Neural progenitor cell (in vitro differentiated cells): ENCODE results near the gene CCDC152. TPM values are rescaled to one million over a fixed set of nuclear protein-coding genes. Genes with fewer than 3 reads are reported as not detected.
"Not testable (repeated sequence)": the region's sequence is repeated elsewhere in the genome, so short reads cannot be mapped to it uniquely, and the experiment has no call there.

ENCODE experiments used
- DNase-seq: peaks from one replicate; pipeline ENCODE4 v3.0.0-alpha.2; 2016; ENCODE audit warnings: low spot score
- H2AFZ ChIP-seq: fragments of 200-600 bp; sonication (generic); replicated peaks from 2 replicates; pipeline ENCODE4 v1.6.1; 2016; ENCODE audit warnings: antibody characterized with exemption
- H3F3A ChIP-seq: fragments of 200-600 bp; sonication (generic); 2 replicates; pipeline ENCODE4 v1.6.1; 2016; ENCODE audit warnings: antibody characterized with exemption, low read depth
- H3K27ac ChIP-seq: fragments of 200-600 bp; sonication (generic); 2 replicates; pipeline ENCODE4 v1.5.1; 2016; ENCODE audit warnings: mild to moderate bottlenecking
- H3K27me3 ChIP-seq: fragments of 200-600 bp; sonication (generic); 2 replicates; pipeline ENCODE4 v1.6.1; 2016; ENCODE audit warnings: mild to moderate bottlenecking, moderate library complexity
- H3K36me3 ChIP-seq: fragments of 200-600 bp; sonication (generic); 2 replicates; pipeline ENCODE4 v1.5.1; 2016
- H3K4me1 ChIP-seq: fragments of 200-600 bp; sonication (generic); 2 replicates; pipeline ENCODE4 v1.6.1; 2016; ENCODE audit warnings: mixed run types
- H3K4me2 ChIP-seq: fragments of 200-600 bp; sonication (generic); 2 replicates; pipeline ENCODE4 v1.6.1; 2016
- H3K4me3 ChIP-seq: fragments of 200-600 bp; sonication (generic); 2 replicates; pipeline ENCODE4 v1.5.1; 2016
- H3K79me2 ChIP-seq: fragments of 200-600 bp; sonication (generic); 2 replicates; pipeline ENCODE4 v1.6.1; 2016; ENCODE audit warnings: low read depth
- H3K9ac ChIP-seq: fragments of 200-600 bp; sonication (generic); 2 replicates; pipeline ENCODE4 v1.6.1; 2016
- H3K9me3 ChIP-seq: fragments of 200-600 bp; sonication (generic); 2 replicates; pipeline ENCODE4 v1.5.1; 2016; ENCODE audit warnings: low read depth
- H4K20me1 ChIP-seq: fragments of 200-600 bp; sonication (generic); 2 replicates; pipeline ENCODE4 v1.6.1; 2016; ENCODE audit warnings: low read depth
- H3K27ac Mint-ChIP-seq: 3 replicates; pipeline ENCODE4 v1.8.0; 2021; ENCODE audit warnings: mixed read lengths
- H3K27me3 Mint-ChIP-seq: 2 replicates; pipeline ENCODE4 v1.8.0; 2022; ENCODE audit warnings: low read depth, mild to moderate bottlenecking, inconsistent platforms, moderate library complexity, mixed read lengths; ENCODE audit not compliant: insufficient read depth
- H3K36me3 Mint-ChIP-seq: 3 replicates; pipeline ENCODE4 v1.8.0; 2021; ENCODE audit warnings: mixed read lengths
- H3K4me1 Mint-ChIP-seq: 3 replicates; pipeline ENCODE4 v1.8.0; 2021; ENCODE audit warnings: mixed read lengths
- H3K4me3 Mint-ChIP-seq: 3 replicates; pipeline ENCODE4 v1.8.0; 2021; ENCODE audit warnings: mild to moderate bottlenecking, moderate library complexity, mixed read lengths
- H3K9me3 Mint-ChIP-seq: 3 replicates; pipeline ENCODE4 v1.8.0; 2020; ENCODE audit warnings: mixed read lengths
- EZH2 ChIP-seq: fragments of 200-600 bp; sonication (generic); IDR thresholded peaks from 2 replicates; pipeline ENCODE4 v1.6.1; 2017; ENCODE audit warnings: antibody characterized with exemption, mild to moderate bottlenecking, moderate library complexity
- EZH2phosphoT487 ChIP-seq: fragments of 200-600 bp; sonication (generic); IDR thresholded peaks from 2 replicates; pipeline ENCODE4 v1.6.1; 2017; ENCODE audit warnings: antibody characterized with exemption
- total RNA-seq: library from RNA; depleted of rRNA; stranded (reverse); fragments of >200 nt; gene quantifications from 2 replicates; pipeline ENCODE4 v1.2.3, GENCODE V29; 2015; ENCODE audit warnings: low replicate concordance
- TF ChIP-seq, protein P1 (sequence below): fragments of 200-600 bp; sonication (generic); IDR thresholded peaks from 2 replicates; pipeline ENCODE4 v1.5.1; 2017; ENCODE audit warnings: antibody characterized with exemption, mild to moderate bottlenecking

Gene CCDC152
- total RNA-seq, 1 donor from 2014 or later, result 23.9 TPM

DNA sequence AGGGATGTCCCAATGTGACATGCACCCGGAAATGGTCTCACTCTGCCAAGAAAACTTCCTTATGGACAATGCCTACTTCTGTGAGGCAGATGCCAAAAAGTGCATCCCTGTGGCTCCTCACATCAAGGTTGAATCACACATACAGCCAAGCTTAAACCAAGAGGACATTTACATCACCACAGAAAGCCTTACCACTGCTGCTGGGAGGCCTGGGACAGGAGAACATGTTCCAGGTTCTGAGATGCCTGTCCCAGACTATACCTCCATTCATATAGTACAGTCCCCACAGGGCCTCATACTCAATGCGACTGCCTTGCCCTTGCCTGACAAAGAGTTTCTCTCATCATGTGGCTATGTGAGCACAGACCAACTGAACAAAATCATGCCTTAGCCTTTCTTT is 37.6 kb upstream of the CCDC152 start:
- TF ChIP-seq EZH2, result no peak
- TF ChIP-seq EZH2phosphoT487, result no peak
- TF ChIP-seq, protein P1, sequence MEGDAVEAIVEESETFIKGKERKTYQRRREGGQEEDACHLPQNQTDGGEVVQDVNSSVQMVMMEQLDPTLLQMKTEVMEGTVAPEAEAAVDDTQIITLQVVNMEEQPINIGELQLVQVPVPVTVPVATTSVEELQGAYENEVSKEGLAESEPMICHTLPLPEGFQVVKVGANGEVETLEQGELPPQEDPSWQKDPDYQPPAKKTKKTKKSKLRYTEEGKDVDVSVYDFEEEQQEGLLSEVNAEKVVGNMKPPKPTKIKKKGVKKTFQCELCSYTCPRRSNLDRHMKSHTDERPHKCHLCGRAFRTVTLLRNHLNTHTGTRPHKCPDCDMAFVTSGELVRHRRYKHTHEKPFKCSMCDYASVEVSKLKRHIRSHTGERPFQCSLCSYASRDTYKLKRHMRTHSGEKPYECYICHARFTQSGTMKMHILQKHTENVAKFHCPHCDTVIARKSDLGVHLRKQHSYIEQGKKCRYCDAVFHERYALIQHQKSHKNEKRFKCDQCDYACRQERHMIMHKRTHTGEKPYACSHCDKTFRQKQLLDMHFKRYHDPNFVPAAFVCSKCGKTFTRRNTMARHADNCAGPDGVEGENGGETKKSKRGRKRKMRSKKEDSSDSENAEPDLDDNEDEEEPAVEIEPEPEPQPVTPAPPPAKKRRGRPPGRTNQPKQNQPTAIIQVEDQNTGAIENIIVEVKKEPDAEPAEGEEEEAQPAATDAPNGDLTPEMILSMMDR, result no peak
- H3K9me3 Mint-ChIP-seq, result no peaks in the 10 kb centered on the region
- no peak overlapping the region for H3K27ac Mint-ChIP-seq
- H3K36me3 ChIP-seq, result no peaks in the 10 kb centered on the region
- H3K27me3 ChIP-seq, result no peaks in the 10 kb centered on the region
- no peak overlapping the region for H3K9ac ChIP-seq
- no peaks in the 10 kb centered on the region for H3K36me3 Mint-ChIP-seq
- H3K4me1 ChIP-seq, result no peaks in the 10 kb centered on the region
- no peak overlapping the region for H3K4me3 ChIP-seq
- no peaks in the 10 kb centered on the region for H3K27me3 Mint-ChIP-seq
- no peaks in the 10 kb centered on the region for H3K79me2 ChIP-seq
- H3K4me1 Mint-ChIP-seq, result no peaks in the 10 kb centered on the region
- no peaks in the 10 kb centered on the region for H4K20me1 ChIP-seq
- H3K27ac ChIP-seq, result no peak overlapping the region
- no peaks in the 10 kb centered on the region for H3F3A ChIP-seq
- H3K9me3 ChIP-seq, result no peaks in the 10 kb centered on the region
- no peak for DNase-seq
- no peak overlapping the region for H3K4me2 ChIP-seq
- H3K4me3 Mint-ChIP-seq, result no peak overlapping the region
- H2AFZ ChIP-seq, result no peak overlapping the region

- Mint-ChIP-seq H3K4me1 (no peaks in the 10 kb centered on the region), H3K36me3 (no peaks in the 10 kb centered on the region), H3K9me3 (no peaks in the 10 kb centered on the region), H3K27ac (no peak overlapping the region), H3K4me3 (no peak overlapping the region), H3K27me3 (no peaks in the 10 kb centered on the region)
- Histone ChIP-seq H3K4me1 (no peaks in the 10 kb centered on the region), H4K20me1 (no peaks in the 10 kb centered on the region), H3K79me2 (no peaks in the 10 kb centered on the region), H3K27me3 (no peaks in the 10 kb centered on the region), H3K27ac (no peak overlapping the region), H3F3A (no peaks in the 10 kb centered on the region), H3K9me3 (no peaks in the 10 kb centered on the region), H3K36me3 (no peaks in the 10 kb centered on the region), H2AFZ (no peak overlapping the region), H3K9ac (no peak overlapping the region), H3K4me3 (no peak overlapping the region), H3K4me2 (no peak overlapping the region)
- no peak for DNase-seq
- TF ChIP-seq, protein P1, result no peak
- no peak for TF ChIP-seq EZH2phosphoT487
- no peak for TF ChIP-seq EZH2
These were observed 36.4 kb upstream of the CCDC152 start for GRCh38 chr5:42720251-42720650.

- no peak overlapping the region for H3K4me3 ChIP-seq
- Mint-ChIP-seq H3K27ac (no peak overlapping the region), H3K27me3 (no peaks in the 10 kb centered on the region), H3K36me3 (no peaks in the 10 kb centered on the region), H3K4me1 (no peaks in the 10 kb centered on the region), H3K9me3 (no peaks in the 10 kb centered on the region), H3K4me3 (no peak overlapping the region)
- no peak overlapping the region for H3K27ac ChIP-seq
- H4K20me1 ChIP-seq, result no peaks in the 10 kb centered on the region
- no peaks in the 10 kb centered on the region for H3K79me2 ChIP-seq
- H3K4me2 ChIP-seq, result no peak overlapping the region
- H3K27me3 ChIP-seq, result no peaks in the 10 kb centered on the region
- no peak for DNase-seq
- no peaks in the 10 kb centered on the region for H3K36me3 ChIP-seq
- no peaks in the 10 kb centered on the region for H3K4me1 ChIP-seq
- no peaks in the 10 kb centered on the region for H3K9me3 ChIP-seq
- H2AFZ ChIP-seq, result no peak overlapping the region
- no peak overlapping the region for H3K9ac ChIP-seq
- no peaks in the 10 kb centered on the region for H3F3A ChIP-seq
- TF ChIP-seq EZH2phosphoT487, result no peak
- no peak for TF ChIP-seq EZH2
- TF ChIP-seq, protein P1, result no peak
These were observed 35.1 kb upstream of the CCDC152 start for GRCh38 chr5:42721484-42721883.

DNA sequence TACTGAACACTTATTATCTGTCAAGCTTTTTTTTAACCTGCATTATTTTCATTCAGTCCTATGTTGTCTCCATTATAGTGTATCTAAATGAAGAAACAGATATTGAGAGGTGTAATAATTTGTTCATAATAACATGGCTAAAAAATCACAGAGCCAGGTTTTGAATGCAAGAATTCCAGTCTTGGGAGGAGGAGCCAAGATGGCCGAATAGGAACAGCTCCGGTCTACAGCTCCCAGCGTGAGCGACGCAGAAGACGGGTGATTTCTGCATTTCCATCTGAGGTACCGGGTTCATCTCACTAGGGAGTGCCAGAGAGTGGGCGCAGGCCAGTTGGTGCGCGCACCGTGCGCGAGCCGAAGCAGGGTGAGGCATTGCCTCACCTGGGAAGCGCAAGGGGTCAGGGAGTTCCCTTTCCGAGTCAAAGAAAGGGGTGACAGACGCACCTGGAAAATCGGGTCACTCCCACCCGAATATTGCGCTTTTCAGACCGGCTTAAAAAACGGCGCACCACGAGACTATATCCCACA is 22.0 kb upstream of the CCDC152 start:
- not testable (repeated sequence) for H3K9me3 ChIP-seq, H3K4me3 Mint-ChIP-seq, H3K79me2 ChIP-seq, H3F3A ChIP-seq, H3K27me3 ChIP-seq, H2AFZ ChIP-seq, H3K36me3 Mint-ChIP-seq, H3K36me3 ChIP-seq, H3K4me1 Mint-ChIP-seq, H3K4me3 ChIP-seq, H3K9me3 Mint-ChIP-seq, H3K9ac ChIP-seq, H3K27ac ChIP-seq, H3K27me3 Mint-ChIP-seq, DNase-seq, H4K20me1 ChIP-seq, H3K4me2 ChIP-seq, H3K4me1 ChIP-seq
- peak overlapping the region; percentile 74 for H3K27ac Mint-ChIP-seq
